ENCODE results near the gene UVRAG.

DNA sequence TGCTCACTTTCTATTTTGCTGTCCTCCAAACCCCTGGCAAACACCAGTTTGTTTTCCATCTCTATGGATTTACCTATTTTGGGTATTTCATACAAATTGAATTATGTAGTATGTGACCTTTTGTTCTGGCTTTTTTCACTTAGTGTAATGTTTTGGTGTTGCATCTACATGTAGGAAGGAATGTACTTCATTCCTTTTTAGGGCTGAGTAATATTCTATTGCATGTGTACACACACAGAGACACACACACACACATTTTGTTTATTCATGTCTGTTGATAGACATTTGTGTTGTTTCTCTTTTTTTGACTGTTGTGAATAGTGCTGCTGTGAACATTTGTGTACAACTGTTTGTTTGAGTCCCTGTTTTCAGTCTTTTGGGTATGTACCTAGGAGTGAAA is 90.4 kb downstream of the UVRAG start:
- TF ChIP-seq, protein P1, sequence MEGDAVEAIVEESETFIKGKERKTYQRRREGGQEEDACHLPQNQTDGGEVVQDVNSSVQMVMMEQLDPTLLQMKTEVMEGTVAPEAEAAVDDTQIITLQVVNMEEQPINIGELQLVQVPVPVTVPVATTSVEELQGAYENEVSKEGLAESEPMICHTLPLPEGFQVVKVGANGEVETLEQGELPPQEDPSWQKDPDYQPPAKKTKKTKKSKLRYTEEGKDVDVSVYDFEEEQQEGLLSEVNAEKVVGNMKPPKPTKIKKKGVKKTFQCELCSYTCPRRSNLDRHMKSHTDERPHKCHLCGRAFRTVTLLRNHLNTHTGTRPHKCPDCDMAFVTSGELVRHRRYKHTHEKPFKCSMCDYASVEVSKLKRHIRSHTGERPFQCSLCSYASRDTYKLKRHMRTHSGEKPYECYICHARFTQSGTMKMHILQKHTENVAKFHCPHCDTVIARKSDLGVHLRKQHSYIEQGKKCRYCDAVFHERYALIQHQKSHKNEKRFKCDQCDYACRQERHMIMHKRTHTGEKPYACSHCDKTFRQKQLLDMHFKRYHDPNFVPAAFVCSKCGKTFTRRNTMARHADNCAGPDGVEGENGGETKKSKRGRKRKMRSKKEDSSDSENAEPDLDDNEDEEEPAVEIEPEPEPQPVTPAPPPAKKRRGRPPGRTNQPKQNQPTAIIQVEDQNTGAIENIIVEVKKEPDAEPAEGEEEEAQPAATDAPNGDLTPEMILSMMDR (IDR thresholded peaks at IDR 0.05): no peak
- TF ChIP-seq EP300 (IDR thresholded peaks at IDR 0.05): no peak
- no peak for TF ChIP-seq POLR2A (IDR thresholded peaks at IDR 0.05)

Data from ovary (tissue), 3 donors.